C4-2B (cell line): Measurements from ENCODE around the gene ANAPC2.

Experiments used
- CTCF ChIP-seq: fragments of 450-650 bp; conservative IDR thresholded peaks from 2 replicates; pipeline ENCODE4 v1.5.1; 2017; ENCODE audit warnings: mild to moderate bottlenecking
- ZFX ChIP-seq: fragments of 450-650 bp; IDR thresholded peaks from 2 replicates; pipeline ENCODE4 v1.6.1; 2017

GRCh38 chr9:137138722-137139467 is 49.5 kb downstream of the ANAPC2 start, which contains the start of gene GRIN1:
- no peak for TF ChIP-seq CTCF
- no peak for TF ChIP-seq ZFX
